ENCODE measurements around the gene AGRN.
"Not testable (repeated sequence)": the region's sequence is repeated elsewhere in the genome, so short reads cannot be mapped to it uniquely, and the experiment has no call there.

The AGRN gene

GRCh38 chr1:1053682-1054081 lies 33.8 kb downstream of the AGRN start:
- DNase-seq (ENCODE audit: low spot score): no peak

- DNase-seq (ENCODE audit: low spot score): no peak
These were observed 34.3 kb downstream of the AGRN start for GRCh38 chr1:1054099-1054700.

- DNase-seq (ENCODE audit: low spot score): no peak
These were observed 35.1 kb downstream of the AGRN start for GRCh38 chr1:1054971-1055370.

GRCh38 chr1:1055841-1056736 lies 36.2 kb downstream of the AGRN start:
- no peak for DNase-seq (ENCODE audit: low spot score)

- not testable (repeated sequence) for DNase-seq (ENCODE audit: low spot score)
These were observed 37.8 kb downstream of the AGRN start for GRCh38 chr1:1057769-1058087.

- DNase-seq (ENCODE audit: low spot score): no peak
These were observed 38.4 kb downstream of the AGRN start for GRCh38 chr1:1058088-1058905.

GRCh38 chr1:1058921-1059493 lies 39.1 kb downstream of the AGRN start:
- no peak for DNase-seq (ENCODE audit: low spot score)

- peak; percentile 83 for DNase-seq (ENCODE audit: low spot score)
These were observed 39.8 kb downstream of the AGRN start for GRCh38 chr1:1059494-1060280.

- DNase-seq (ENCODE audit: low spot score): no peak
These were observed 40.5 kb downstream of the AGRN start for GRCh38 chr1:1060281-1061000.

GRCh38 chr1:1061682-1062345 lies 41.9 kb downstream of the AGRN start:
- DNase-seq (ENCODE audit: low spot score): no peak

- no peak for DNase-seq (ENCODE audit: low spot score)
These were observed 42.6 kb downstream of the AGRN start for GRCh38 chr1:1062348-1063163.

GRCh38 chr1:1063261-1063944 lies 43.5 kb downstream of the AGRN start:
- DNase-seq (ENCODE audit: low spot score): no peak

- peak; percentile 79 for DNase-seq (ENCODE audit: low spot score)
These were observed 44.3 kb downstream of the AGRN start for GRCh38 chr1:1063945-1064831.

- DNase-seq (ENCODE audit: low spot score): no peak
These were observed 45.5 kb downstream of the AGRN start for GRCh38 chr1:1065265-1065939.

GRCh38 chr1:1065940-1066304 lies 46.0 kb downstream of the AGRN start:
- not testable (repeated sequence) for DNase-seq (ENCODE audit: low spot score)

GRCh38 chr1:1066403-1067283 lies 46.7 kb downstream of the AGRN start:
- DNase-seq (ENCODE audit: low spot score): no peak

Data from CD4-positive, alpha-beta T cell treated with Interleukin-6 at 100 ng/mL for 8 hours (primary cell).